Measurements from ENCODE around the gene ZNF566.
"Not testable (repeated sequence)": the region's sequence is repeated elsewhere in the genome, so short reads cannot be mapped to it uniquely, and the experiment has no call there.

The ZNF566 gene

DNA sequence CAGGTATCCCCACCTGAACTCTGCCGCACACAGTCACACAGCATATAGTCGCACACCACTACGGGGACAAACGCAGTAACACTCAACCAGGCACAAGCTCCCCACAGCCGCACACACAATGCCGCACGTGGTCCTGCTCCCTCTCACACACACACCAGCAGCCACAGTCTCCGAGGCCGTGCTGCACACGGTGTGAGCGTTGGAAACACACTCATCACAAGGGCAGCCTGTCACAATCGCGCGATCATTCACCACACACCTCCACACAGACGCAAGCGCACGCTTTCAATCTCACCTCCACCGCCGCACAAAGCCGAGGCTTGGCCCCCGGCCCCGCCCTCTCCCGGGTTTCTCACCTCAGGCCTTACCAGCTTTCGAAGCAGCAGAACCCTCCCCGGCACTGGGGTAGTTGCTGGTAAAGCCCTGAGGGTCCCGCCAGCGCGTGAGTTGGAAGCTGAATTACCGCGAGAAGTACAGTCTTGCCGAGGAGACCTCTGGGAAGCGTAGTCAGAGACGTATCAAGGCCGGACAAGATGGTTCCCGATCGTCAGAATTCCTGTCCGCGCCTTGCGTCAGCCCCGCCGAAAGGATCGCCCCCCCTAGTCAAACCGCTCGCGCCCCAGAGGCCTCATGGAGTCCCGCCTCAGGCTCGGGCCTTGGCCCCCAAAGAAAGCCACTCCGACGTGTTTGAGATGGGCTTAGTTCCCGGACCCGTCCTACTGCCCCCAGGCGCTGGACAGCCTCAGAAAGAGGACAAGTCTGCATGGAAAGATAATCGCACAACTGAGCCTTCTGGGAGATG lies at the start of gene ZNF566:
TSS of gene ZNF566 (minus strand) at position 444 of the 802 bp plus-strand sequence. CDS start 13,004 bp downstream, outside the sequence.
- peak; percentile 87 for DNase-seq

DNA sequence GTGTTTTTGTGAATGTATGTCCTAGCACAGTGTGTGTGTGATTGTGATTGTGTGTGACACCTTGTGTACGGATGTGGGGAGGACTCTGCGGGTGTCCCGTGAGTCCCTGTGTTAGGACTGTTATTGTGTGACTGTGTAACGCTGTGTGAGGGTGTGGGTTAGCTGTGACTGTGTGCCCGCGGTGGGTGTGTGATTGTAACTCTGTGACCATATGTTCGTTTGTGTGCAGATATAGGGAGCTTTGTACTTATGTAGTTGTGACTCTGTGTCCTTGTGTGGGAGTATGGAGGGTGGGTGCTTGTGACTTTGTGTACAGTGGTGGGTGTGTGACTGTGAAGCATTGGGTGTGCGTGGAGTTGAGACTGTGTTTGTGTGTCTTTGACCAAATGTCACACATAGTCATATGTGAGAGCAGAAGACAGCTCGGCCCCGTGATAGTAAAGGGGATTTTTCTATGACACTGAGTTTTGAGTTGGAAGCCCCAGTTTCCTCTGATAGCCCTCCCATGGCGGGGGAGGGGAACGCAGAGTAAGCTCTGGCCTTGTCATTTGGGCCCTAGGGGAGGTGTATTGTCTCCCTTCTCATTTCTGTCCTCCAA lies 39.7 kb upstream of the ZNF566 start:
- peak; percentile 40 for DNase-seq

DNA sequence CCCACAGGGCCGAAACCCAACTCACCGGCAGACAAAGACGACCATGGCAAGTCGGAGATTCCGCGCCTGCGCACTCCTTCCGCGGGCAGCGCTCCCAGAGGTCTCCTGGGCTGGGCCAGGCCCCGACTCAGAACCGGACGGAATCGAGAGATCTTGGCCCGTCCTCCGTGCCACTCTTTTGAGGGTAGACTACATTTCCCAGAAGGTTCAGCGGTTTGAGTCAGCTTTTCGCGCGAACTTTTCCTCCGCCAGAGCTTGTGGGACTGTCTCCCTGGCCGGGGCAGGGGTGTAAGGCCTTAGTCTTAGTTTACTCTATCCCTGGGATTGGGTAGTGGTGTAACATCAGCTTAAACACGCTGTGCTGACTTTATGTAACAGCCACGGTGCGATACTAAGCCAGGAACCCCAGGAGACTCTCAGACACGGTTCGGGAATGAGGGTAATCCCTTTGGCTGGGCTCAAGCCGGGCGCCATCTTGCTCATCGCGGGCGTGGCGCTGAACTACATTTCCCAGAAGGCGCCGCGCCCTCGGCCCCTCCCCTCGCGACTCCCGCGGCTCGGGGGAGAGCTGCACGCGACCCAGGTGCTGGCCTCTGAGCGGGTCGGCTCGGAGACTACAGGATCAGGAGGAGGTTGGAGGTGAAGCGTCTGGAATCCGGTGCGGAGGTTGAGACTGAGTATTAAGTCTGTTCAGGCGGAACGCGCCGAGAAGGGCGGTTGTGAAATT lies 39.0 kb upstream of the ZNF566 start, which contains the start of gene ZNF260:
TSS of gene ZNF260 (minus strand) at position 78 of the 727 bp plus-strand sequence. CDS start 13,033 bp downstream, outside the sequence.
- peak; percentile 93 for DNase-seq

DNA sequence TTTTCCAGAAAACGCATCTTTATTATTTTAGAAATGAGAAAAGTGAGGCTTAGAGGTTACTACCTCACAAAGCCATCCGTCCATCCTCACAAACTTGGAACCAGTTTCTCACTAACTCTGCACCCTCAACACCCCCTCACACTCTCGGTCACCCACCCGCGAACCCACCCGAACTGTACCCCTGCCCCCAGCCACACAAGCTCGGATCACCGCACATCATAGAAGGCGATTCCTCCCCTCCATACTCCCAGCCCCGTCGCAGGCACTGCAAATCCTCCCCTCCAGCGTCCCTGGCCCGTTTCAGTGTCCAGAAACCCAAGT lies 38.5 kb upstream of the ZNF566 start:
- no peak for DNase-seq

DNA sequence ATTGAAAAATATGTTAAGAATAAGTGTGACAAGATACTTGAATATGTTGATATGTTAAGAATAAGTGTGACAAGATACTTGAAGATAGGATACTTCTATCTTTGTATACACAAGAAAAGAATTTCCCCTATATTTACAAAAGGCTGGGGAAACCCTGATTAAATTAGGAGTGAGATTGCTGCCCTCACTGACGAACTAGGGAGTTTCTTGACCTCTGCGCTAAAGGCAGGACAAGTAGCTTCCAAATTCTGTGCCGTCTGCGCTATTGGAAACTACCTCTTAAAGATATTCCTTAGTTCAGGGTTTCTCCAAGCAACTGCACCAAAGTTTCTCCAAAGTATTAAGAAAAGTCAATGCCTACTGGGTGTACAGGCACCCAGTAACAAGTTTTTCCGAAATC lies 38.0 kb upstream of the ZNF566 start:
- no peak for DNase-seq

DNA sequence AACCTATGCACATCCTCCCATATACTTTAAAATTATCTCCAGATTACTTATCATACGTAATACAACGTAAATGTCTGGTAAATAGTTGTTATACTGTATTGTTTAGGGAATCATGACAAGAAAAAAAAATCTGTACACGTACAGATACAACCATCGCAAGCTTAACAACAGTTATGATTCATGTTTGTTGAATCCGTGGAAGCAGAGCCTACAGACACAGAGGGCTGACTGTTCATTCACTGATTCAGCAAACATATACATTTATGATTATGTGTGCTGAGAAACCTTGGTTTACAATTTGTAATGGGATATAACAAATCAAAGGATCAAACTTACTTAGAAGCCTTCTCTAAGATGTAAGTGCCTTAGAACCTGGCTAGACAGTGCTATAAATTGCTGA lies 37.2 kb upstream of the ZNF566 start:
- no peak for DNase-seq

DNA sequence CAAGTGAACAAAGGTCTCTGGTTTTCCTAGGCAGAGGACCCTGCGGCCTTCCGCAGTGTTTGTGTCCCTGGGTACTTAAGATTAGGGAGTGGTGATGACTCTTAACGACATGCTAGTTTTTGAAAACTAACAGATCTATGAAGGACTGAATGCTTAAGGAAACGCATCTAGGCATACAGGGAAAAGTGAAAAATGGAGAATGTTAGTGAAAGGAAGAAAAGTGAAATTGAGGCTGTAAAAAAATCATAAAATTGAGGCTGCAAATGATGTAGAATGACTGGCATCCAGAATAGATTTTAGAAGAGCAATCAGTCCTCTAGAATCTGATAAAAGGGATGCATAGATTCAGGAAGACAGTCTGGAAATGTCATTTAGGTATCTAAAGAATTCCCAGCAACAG lies 35.3 kb upstream of the ZNF566 start:
- no peak for DNase-seq

DNA sequence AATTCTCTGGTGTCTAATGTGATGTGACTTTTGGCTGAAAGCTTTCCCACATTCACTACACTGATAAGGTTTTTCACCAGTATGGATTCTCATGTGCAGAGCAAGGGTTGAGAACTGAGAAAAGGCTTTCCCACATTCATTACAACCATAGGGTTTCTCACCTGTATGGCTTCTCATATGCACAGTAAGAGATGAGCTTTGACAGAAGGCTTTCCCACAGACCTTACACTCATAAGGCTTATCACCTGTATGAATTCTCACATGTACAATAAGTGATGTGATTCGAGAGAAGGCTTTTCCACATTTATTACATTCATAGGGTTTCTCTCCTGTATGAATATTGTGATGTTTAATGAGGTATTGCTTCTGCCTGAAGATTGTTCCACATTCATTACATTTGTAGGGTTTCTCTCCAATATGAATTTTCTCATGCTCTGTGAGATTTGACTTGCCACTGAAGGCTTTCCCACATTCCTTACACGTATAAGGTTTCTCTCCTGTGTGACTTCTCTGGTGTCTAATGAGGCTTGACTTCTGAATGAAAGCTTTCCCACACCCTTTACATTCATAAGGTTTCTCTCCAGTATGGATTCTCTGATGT lies 24.8 kb upstream of the ZNF566 start:
- no peak for DNase-seq

DNA sequence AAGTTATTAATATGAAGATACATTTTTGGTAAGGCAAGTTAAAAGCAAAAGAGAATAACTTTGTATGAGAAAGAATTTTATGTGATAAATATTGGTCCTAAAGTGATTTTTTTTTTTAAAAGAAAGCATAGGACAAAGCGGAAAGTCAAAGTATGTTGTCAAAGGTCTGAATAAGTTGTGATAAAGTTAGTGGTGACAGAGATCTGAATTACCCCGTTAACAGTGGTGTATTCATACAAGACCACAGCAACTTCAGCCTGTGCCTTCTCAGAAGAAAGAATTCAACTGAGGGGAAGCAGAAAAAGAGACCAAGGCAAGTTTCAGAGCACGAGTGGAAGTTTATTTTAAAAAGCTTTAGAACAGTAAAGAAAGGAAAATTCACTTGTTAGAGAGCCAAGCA lies 19.0 kb upstream of the ZNF566 start:
- no peak for DNase-seq

DNA sequence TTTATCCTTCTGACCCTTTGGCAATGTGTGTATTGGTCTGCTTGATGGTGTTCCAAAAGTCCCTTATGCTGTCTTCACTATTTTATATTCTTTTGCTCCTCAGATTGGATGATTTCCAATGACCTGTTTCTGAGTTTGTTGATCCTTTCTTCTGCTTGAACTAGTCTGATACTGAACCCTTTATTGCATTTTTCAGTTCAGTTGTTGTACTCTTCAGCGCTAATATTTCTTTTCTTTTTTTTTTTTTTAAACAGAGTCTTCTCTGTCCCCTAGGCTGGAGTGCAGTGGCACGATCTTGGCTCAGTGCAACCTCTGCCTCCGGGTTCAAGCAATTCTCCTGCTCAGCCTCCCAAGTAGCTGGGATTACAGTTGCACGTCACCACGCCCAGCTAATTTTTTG lies 12.6 kb upstream of the ZNF566 start:
- no peak for DNase-seq

DNA sequence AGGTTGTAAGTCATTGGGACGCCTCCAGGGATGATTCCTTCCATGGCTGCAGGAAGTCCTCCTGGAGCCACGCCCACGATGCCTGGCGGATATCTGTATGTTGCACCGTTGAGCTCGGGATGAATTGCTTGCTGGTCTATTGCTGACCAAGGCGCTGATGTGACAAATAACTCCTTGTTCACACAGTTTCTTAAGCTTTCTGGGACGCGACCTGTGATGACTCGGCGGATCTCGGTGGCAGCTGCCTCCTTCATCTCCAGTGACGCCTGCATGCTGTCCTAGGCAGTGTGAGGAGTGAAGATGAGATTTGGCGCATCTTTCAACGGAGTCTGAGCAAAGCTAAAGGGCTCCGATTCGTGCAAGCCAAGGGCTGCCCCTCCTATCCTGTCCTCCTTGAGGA lies 7.6 kb upstream of the ZNF566 start:
- no peak for DNase-seq

DNA sequence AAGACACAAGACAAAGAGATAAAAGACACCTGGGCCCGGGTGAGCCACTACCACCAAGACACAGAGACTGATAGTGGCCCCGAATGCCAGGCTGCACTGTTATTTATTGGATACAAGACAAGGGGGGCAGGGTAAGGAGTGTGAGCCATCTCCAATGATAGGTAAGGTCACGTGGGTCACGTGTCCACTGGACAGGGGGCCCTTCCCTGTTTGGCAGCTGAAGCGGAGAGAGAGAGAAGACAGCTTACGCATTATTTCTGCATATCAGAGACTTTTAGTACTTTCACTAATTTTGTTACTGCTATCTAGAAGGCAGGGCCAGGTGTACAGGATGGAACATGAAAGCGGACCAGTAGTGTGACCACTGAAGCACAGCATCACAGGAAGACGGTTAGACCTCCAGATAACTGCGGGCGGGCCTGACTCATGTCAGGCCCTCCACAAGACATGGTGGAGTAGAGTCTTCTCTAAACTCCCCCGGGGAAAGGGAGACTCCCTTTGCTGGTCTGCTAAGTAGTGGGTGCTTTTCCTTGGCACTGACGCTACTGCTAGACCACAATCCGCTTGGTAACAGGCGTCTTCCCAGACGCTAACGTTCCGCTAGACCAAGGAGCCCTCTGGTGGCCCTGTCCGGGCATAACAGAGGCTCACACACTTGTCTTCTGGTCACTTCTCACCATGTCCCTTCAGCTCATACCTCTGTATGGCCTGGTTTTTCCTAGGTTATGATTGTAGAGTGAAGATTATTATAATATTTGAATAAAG lies 3.5 kb upstream of the ZNF566 start:
- DNase-seq = peak; percentile 37

DNA sequence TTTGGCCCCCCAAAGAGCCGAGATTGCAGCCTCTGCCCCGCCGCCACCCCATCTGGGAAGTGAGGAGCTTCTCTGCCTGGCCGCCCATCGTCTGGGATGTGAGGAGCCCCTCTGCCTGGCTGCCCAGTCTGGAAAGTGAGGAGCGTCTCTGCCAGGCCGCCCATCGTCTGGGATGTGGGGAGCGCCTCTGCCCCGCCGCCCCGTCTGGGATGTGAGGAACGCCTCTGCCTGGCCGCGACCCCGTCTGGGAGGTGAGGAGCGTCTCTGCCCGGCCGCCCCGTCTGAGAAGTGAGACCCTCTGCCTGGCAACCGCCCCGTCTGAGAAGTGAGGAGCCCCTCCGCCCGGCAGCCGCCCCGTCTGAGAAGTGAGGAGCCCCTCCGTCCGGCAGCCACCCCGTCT lies 1.5 kb upstream of the ZNF566 start:
- not testable (repeated sequence) for DNase-seq

DNA sequence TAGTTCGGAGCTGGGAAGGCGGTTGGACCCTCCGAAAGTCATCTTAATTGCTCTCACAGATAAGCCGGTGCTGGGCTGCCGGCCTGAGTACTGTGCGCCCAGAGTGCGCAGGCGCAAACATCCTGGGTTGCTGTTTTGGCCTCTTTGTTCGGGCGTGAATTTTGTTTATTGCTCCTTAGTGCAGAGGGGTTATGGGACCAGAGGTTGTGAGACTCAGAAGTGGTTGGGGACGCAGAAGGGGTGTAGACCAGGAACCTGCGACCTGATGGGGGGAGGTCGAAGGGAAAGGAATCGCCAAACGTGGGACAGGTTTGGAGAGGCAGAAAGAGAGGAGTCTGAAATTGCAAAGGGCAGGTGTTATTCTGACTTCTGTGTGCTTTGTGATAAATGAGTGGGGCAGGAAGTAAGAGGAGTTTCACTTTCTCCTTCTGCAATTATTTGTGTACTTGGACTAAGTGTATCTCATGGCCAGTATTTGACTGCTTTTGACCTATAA lies 607 bp upstream of the ZNF566 start:
- peak; percentile 72 for DNase-seq

DNA sequence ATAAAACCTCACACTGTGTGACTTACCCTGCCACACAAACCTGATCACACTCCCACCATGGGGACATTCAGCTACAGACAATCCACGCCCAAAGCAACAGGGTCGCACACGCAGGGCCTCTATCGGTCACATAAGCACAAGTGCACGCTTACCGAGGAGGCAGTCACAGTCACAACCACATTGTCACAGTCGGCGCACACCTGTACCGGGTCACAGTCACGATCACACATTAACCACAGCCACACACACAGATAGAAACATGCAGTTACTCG lies 579 bp downstream of the ZNF566 start:
- DNase-seq = no peak

DNA sequence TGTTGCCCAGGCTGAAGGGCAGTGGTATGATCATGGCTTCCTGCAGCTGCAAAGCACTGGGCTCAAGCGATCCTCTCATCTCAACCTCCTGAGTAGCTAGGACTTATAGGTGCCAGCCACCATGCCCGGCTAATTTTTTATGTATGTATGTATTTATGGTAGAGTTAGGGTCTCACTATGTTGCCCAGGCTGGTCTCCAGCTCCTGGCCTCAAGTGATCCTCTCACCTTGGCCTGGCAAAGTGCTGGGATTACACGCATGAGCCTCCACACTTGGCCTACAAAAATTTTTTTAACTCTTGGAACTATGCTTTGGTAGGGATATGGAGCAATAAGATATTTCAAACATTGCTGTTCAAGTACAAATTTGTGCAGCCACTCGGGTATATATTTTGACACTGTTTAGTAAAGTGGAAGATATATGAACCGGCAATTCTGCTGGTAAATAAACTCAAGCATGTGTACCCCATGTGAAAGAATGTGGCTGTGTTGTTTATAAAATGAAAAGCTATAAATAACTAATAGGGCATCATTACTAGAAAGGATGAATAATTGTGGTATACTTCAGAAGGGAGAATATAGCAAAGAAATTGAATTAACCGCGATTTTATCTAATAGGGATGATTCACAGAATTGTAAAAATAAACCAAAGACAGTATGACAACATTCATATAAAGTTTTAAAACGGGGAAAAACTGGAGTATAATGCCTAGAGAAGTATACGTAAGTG lies 1.1 kb downstream of the ZNF566 start:
- no peak for DNase-seq

DNA sequence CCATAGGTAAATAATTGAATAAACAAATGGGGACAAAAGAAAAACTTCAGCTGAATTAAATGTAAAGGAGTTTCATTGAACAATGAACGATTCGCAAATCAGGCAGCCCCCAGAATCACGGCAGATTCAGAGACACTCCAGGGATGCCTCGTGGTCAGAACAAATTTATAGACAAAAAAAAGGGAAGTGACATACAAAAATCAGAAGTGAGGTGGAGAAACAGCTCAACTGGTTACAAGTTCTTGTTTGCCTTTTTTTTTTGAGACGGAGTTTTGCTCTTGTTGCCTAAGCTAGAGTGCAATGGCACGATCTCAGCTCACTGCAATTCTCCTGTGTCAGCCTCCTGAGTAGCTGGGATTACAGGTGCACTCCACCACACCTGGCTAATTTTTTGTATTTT lies 5.7 kb downstream of the ZNF566 start:
- no peak for DNase-seq

DNA sequence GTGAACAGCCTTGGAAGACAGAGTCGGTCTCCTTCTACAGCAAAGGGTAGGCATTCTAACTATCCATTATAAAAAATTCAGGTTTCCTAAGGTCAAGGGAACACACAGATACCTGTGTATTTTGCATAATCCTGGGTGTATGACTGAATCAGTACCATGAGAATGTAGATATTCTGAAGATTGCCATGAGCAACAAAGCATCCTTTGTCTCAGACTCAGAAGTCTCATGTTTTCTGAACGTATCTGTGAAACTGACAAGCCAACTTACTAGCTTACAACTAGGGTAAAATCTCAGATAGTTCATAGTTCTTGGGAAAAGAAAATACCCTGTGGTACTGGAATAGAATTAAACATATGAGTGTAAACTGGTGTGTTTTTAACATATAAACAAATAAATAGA lies 6.5 kb downstream of the ZNF566 start:
- no peak for DNase-seq

DNA sequence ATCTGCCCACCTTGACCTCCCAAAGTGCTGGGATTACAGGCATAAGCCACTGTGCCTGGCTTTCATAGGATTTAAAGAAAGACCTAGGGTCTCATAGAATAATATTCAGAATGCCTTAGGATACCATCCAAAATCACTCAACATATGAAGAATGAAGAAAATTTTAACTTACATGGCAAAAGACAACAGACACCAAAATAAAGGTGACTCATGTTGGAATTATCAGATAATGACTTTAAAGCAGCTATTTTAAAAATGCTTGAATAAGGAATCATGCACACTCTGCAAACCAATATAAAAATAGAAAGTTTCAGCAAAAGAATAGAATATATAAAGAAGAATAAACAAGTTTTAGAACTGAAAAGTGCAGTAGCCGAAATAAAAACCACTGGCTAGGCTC lies 29.3 kb downstream of the ZNF566 start:
- no peak for DNase-seq

DNA sequence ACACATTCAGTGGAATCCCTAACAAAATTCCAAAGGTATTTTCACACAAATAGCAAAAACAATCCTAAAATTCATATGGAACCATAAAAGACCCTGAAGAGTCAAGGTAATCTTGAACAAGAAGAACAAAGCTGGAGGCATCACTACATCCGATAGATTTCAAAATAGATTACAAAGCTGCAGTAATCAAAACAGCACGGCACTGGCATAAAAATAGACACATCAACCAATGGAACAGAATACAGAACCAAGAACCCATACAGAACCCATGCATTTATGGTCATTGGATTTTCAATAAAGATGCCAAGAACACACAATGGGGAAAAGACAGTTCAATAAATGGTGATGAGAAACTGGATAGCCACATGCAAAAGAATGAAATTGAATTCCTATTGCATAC lies 32.5 kb downstream of the ZNF566 start:
- DNase-seq = no peak

DNA sequence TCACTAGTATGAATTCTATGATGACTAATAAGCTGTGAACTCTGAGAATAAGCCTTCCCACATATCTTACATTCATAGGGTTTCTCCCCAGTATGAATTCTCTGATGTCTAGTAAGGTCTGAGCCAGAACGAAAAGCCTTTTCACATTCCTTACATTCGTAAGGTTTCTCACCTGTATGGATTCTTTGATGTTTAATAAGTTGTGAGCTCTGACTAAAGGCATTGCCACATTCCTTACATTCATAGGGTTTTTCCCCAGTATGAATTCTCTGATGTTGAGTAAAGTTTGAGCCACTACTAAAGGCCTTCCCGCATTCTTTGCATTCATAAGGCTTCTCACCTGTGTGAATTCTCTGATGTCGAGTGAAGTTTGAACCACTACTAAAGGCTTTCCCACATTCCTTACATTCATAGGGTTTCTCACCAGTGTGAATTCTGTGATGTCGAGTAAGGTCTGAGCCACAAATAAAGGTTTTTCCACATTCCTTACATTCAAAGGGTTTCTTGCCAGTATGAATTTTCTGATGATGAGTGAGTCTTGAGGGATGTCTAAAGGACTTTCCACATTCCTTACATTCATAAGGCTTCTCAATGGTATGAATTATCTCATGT lies 40.2 kb downstream of the ZNF566 start:
- DNase-seq = no peak

DNA sequence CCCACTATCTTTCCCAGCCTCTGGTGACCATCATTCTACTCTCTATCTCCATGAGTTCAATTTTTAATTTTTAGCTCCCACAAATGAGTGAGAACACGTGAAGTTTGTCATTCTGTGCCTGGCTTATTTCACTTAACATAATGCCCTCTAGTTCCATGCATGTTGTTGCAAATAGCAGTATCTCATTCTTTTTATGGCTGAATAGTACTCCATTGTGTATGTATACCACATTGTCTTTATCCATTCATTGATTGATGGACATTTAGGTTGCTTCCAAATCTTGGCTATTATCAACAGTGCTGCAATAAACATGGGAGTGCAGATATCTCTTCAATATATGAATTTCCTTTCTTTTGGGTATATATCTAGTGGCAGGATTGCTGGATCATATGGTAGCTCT lies 48.0 kb downstream of the ZNF566 start:
- DNase-seq = no peak

All from activated CD4-positive, CD25-positive, alpha-beta regulatory T cell treated with anti-CD3 and anti-CD28 coated beads, Interleukin-2, amount 50 U/mL, for 72 hours (primary cell).